SH-SY5Y (cell line): Measurements from ENCODE around the gene RUVBL1.

ENCODE experiments used
- GATA2 ChIP-seq: IDR thresholded peaks from 2 replicates; pipeline ENCODE4 v1.6.1; 2011; ENCODE audit warnings: mild to moderate bottlenecking, low read depth, low read length
- GATA3 ChIP-seq: IDR thresholded peaks from 2 replicates; pipeline ENCODE4 v1.6.1; 2011; ENCODE audit warnings: low read depth, mild to moderate bottlenecking, low read length, moderate library complexity

DNA sequence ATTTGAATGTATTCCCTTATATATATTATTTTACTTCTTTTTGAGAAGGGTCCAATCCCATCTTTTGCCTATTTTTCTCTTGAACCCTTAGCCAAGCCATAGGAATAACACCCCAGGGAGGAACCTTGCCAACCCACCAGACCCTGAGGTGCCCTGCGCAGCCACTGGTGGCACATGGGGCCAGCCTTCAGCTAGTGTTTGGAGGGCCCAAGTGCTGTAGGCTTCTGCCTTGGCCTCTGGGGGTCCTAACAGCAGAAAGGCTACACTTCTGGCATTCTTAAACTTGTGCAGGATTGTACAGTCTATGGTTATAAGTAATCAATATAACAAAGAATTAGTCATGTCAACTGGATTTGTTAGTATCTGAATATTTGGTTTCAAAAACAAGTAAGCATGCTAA, 34.5 kb downstream of the RUVBL1 start:
- TF ChIP-seq GATA2 (no peak), GATA3 (no peak)
